ENCODE results near the gene OS9.

Gene OS9

DNA sequence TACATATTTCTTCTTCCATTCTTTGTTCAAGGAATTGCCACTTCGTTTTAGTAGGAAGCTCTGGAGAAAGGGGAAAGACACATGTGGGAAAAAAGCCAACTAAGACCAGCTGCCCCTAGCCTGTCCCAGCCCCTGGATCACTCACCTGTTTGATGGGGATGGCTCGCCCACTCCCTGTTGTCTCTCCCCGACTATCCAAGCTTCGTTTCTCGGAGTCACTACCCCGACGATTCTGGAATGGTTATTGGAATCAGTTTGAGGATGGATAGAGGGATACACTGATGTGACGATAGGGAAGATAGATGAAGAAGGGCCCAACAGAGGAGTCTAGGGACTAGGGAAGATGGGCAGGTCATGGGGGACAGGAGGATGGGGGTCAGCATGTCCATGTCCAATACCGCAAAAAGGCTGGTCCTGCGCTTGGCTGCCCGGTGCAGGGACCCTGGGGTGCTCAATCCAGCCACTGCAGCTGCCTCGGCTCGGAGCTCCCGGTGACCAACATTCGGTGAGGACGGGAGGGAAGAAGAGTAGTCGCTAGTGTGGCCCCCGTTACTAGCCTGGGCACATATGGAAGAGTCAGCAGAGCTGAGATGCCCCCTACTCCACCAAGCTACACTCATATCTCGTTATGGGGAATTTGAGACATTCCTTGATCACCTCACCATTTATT lies 37.6 kb downstream of the OS9 start:
- TF ChIP-seq, protein P1, sequence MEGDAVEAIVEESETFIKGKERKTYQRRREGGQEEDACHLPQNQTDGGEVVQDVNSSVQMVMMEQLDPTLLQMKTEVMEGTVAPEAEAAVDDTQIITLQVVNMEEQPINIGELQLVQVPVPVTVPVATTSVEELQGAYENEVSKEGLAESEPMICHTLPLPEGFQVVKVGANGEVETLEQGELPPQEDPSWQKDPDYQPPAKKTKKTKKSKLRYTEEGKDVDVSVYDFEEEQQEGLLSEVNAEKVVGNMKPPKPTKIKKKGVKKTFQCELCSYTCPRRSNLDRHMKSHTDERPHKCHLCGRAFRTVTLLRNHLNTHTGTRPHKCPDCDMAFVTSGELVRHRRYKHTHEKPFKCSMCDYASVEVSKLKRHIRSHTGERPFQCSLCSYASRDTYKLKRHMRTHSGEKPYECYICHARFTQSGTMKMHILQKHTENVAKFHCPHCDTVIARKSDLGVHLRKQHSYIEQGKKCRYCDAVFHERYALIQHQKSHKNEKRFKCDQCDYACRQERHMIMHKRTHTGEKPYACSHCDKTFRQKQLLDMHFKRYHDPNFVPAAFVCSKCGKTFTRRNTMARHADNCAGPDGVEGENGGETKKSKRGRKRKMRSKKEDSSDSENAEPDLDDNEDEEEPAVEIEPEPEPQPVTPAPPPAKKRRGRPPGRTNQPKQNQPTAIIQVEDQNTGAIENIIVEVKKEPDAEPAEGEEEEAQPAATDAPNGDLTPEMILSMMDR (conservative IDR thresholded peaks at IDR 0.05; ENCODE audit: low read depth) = no peak
- CTCF ChIA-PET = no interaction called here
- DNase-seq (ENCODE audit: low spot score) = no peak
- H3K27ac ChIP-seq = no peak overlapping the region
- POLR2A ChIA-PET (ENCODE audit: low non-redundant PET) = no interaction called here

DNA sequence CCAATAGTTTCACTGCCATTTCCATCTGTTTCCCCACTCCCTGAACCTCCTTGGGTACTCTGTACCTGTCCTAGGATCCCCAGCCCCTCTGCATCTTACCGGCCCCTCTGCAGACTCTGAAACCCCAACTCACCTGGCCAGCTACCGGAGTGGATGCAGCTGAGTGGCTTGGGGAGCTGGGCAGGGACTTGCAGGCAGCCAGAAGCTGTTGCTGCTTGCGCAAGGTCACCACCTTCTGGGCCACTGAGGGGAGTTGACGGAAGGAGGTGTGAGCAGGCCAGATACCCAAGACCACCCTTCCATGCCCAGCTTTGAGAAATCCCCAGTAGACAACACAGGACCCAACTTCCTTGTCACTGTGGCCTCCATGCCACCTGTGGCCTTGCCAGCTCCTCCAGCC lies 38.3 kb downstream of the OS9 start:
- CTCF ChIA-PET = interaction anchor here (0.7 kb wide), 1 partner anchor 24 kb away, joined by 3 read pairs; no protein-coding TSS in a partner anchor
- no peak for DNase-seq (ENCODE audit: low spot score)
- TF ChIP-seq, protein P1 (conservative IDR thresholded peaks at IDR 0.05; ENCODE audit: low read depth) = no peak
- no peak overlapping the region for H3K27ac ChIP-seq
- POLR2A ChIA-PET (ENCODE audit: low non-redundant PET) = no interaction called here

DNA sequence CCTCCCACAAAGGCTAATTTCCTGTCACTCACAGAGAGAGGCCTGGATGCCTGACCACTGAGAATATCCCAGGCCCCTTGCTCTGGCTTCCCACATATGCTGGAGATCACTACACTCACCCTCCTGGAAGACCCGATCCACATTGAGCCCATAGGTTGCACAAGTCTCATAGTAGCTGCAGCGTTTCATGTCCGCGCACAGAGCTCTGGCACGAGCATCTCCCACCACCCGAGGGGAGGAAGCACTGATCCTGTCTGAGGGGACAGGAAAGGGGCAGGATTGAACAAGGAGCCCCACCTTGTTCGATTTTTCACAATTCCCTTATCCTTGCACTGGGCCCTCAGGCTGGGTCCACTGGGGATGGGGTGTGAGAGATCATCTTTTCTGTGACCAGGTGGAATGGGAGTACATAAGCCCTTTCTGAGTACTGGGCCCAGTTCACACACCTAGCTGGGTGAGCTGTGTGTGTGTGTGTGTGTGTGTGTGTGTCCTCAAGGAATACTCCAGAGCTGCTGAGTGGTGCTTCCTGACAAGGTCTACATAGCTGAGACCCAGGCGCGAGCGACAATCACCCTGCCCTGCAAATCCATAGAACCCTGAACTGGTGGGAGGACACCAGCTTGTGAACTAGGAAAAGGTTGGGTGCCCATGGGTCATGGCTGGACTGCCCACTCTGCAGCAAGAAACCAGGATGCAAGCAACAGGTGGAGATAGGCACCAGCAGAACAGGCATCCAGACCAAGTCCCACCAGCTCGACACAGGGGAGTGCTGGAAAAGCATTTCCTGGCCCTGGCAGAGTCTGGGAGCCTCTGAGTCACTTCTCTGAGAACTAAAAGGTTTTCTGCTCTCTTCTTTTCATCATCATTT lies 39.0 kb downstream of the OS9 start:
- no peak for DNase-seq (ENCODE audit: low spot score)
- TF ChIP-seq, protein P1 (conservative IDR thresholded peaks at IDR 0.05; ENCODE audit: low read depth) = no peak
- POLR2A ChIA-PET (ENCODE audit: low non-redundant PET) = no interaction called here
- no peak overlapping the region for H3K27ac ChIP-seq
- CTCF ChIA-PET = interaction anchor here (0.7 kb wide), 1 partner anchor 23 kb away, joined by 3 read pairs; no protein-coding TSS in a partner anchor

DNA sequence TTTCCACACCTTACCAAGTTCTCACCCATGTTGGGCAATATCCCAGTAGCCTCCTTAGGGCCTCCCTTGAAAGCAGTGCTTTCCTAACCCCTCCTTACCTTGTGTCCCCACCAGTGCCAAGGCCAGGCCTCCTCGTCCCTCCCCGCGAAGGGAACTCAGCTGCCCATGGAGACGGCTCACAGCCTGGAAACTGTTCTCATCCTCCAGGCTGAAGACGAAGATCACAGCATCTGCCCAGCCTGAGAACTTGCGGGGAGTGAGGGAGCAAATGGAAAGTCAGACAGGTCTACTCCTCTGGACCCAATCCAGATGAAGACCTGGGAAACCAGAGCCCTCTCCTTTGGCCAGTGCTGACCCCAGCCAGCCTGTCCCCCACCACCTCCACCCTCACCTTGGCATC lies 40.0 kb downstream of the OS9 start:
- no peak for DNase-seq (ENCODE audit: low spot score)
- ChIA-PET CTCF (interaction anchor here (0.7 to 1.2 kb wide), 2 partner anchors 40 to 101 kb away, joined by 3 read pairs; partner anchors contain the start of genes B4GALNT1 and OS9), POLR2A (ENCODE audit: low non-redundant PET) (no interaction called here)
- TF ChIP-seq, protein P1 (conservative IDR thresholded peaks at IDR 0.05; ENCODE audit: low read depth) = no peak
- H3K27ac ChIP-seq = no peak overlapping the region

DNA sequence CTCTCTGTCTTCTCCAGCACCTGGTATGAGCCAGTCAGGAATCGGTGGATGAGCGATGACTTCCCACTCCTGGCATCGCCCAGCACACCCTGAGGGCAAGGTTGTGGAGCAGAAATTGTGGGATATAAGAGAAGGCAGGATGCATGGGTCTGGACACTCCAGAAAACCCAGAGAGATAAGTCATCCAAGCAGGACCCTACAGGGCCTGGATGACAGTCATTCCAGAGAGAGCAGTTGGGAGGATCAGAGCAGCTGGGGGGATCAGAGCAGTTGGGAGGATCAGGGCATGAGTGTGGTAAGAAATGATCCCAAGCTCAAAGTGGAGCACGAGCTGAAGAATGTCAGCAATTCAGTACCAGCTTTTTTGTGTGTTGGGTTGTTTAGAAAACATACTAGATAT lies 40.7 kb downstream of the OS9 start:
- DNase-seq (ENCODE audit: low spot score) = no peak
- ChIA-PET CTCF (interaction anchor here (1.2 to 4.3 kb wide), 2 partner anchors 8 to 102 kb away, joined by 3 to 31 read pairs; partner anchors contain the start of gene B4GALNT1), POLR2A (ENCODE audit: low non-redundant PET) (no interaction called here)
- TF ChIP-seq, protein P1 (conservative IDR thresholded peaks at IDR 0.05; ENCODE audit: low read depth) = no peak
- H3K27ac ChIP-seq = no peak overlapping the region

DNA sequence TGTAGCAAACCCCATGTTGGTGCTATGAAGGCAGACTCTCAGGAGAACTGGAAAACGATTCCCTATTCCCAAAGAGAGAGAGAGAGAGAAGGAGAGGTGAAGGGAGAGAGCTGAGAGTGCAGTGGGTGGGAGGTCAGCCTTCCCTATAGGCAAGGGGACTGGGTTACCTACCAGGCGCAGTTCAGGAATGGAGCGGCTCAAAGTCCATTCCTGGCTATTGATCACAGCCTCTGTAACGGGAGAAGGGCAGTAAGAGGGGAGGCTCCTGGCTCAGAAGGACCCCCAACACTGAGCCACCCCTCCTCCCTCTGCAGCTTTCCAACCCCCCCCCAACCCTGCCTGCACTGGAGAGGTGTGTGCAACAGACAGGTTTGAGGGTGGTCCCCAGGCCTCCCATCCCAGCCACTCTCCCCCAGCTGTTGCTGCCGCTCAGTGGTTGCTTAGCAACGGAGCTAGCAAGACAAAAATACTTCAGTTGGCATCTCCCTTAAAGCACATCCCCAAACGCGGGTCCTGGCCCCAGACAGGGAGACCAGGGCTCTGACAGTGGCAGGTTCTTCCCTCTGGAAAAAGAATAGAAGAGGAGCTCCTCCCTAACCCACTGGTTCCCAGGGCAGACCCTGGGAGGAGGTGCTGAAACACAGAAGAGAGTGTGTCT lies 41.4 kb downstream of the OS9 start:
- CTCF ChIA-PET = interaction anchor here (0.5 to 4.3 kb wide), 8 partner anchors 9 to 207 kb away, joined by 3 to 31 read pairs (median 4); no protein-coding TSS in a partner anchor
- DNase-seq (ENCODE audit: low spot score) = no peak
- POLR2A ChIA-PET (ENCODE audit: low non-redundant PET) = interaction anchor here (0.8 kb wide), 1 partner anchor 9 kb away, joined by 4 read pairs; no protein-coding TSS in a partner anchor
- H3K27ac ChIP-seq = no peak overlapping the region
- TF ChIP-seq, protein P1 (conservative IDR thresholded peaks at IDR 0.05; ENCODE audit: low read depth) = no peak

All from RWPE1 (cell line).